Right atrium auricular region (tissue), 2 donors: ENCODE measurements around the gene EDN3. TPM values are rescaled to one million over a fixed set of nuclear protein-coding genes. Genes with fewer than 3 reads are reported as not detected.
"Not testable (repeated sequence)": the region's sequence is repeated elsewhere in the genome, so short reads cannot be mapped to it uniquely, and the experiment has no call there.

ENCODE experiments used
- DNase-seq: peaks from one replicate; pipeline ENCODE4 v3.0.0-alpha.2; 2019; ENCODE audit warnings: low spot score
- H3K27ac ChIP-seq, 2 donors: fragments of 200-600 bp; sonication (generic); 1 replicate in 1 of 2; 2 replicates in 1 of 2; pipeline ENCODE4 v1.5.1; 2016 to 2019
- H3K27me3 ChIP-seq, 2 donors: fragments of 200-600 bp; sonication (generic); one replicate each; pipeline versions ENCODE4 v1.5.1 to v1.6.0; 2017 to 2019
- H3K36me3 ChIP-seq: fragments of 200-600 bp; sonication (generic); one replicate; pipeline ENCODE4 v1.5.1; 2016
- H3K4me1 ChIP-seq, 2 donors: fragments of 200-600 bp; sonication (generic); one replicate each; pipeline versions ENCODE4 v1.5.1 to v1.6.0; 2017 to 2019
- H3K4me3 ChIP-seq, 2 donors: fragments of 200-600 bp; sonication (generic); 1 replicate in 1 of 2; 2 replicates in 1 of 2; pipeline ENCODE4 v1.5.1; 2017 to 2019; ENCODE audit warnings: mild to moderate bottlenecking in 1 of 2, moderate library complexity in 1 of 2
- H3K9me3 ChIP-seq, 2 donors: fragments of 200-600 bp; sonication (generic); one replicate each; pipeline ENCODE4 v1.5.1; 2019
- CTCF ChIP-seq, 2 donors: fragments of 200-600 bp; sonication (generic); IDR thresholded peaks; one replicate each; pipeline ENCODE4 v1.5.1; 2019; ENCODE audit warnings: antibody characterized with exemption in 2 of 2
- total RNA-seq, 2 donors: library from RNA; depleted of rRNA; stranded (reverse); fragments of >200 nt; gene quantifications; one replicate each; pipeline ENCODE4 v1.1.0, GENCODE V29; 2016

The EDN3 gene
- total RNA-seq, 2 donors from 2014 or later: not detected

- H3K27ac ChIP-seq: no peak overlapping the region
- no peaks in the 10 kb centered on the region for H3K4me1 ChIP-seq
- DNase-seq: no peak
- no peak overlapping the region for H3K4me3 ChIP-seq
- H3K9me3 ChIP-seq: no peaks in the 10 kb centered on the region
- TF ChIP-seq CTCF (IDR thresholded peaks at IDR 0.05): no peak
- no peaks in the 10 kb centered on the region for H3K27me3 ChIP-seq
- H3K36me3 ChIP-seq: no peaks in the 10 kb centered on the region
Observed at GRCh38 chr20:59340201-59340885, 39.9 kb downstream of the EDN3 start.

GRCh38 chr20:59341285-59342022, 41.0 kb downstream of the EDN3 start:
- not testable (repeated sequence) for H3K4me3 ChIP-seq, H3K27ac ChIP-seq, H3K27me3 ChIP-seq, H3K9me3 ChIP-seq, H3K4me1 ChIP-seq, H3K36me3 ChIP-seq, DNase-seq

DNA sequence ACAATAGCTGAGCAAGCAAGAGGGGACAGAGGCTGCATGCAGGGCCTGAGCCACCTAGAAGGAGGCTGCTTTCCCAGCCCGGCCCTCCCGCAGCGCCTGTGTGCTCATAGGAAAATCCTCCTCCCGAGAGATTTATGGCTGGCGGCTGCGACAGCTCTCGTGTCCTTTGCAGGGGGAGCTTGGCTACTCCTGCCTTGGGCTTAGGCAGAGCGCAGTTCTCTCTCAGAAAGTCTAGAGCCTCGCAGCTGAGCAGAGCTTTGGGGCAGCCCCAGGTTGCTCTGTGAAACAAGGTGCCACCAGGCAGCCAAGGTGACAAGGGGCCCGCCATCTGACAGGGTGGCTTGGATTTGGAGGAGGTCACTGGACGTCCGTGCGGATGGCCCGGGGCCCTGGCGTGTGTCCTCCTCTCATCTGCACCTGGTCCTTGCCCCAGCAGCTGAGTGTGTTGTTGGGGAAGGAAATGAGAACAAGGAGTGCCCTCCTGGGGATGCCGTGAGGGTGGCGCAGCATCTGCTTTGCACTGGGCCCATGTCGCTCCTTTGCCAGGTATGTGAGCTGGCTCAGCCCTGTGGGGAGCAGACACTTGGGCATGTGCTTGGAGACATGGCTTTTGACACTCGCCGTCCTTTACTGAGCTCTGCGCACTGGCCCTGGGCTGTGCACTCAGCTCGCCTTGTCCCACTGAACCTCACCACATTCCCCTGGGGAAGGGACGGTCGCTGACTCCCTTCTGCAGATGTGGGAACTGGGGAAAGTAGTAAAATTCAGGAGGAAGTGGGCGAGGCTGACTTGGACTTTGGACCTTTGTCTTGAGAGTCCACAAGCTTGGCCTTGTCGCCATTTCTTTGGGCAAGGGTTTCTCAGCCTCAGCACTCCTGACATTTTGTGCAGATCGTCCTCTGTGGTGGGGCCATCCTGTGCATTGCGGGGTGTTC, 41.9 kb downstream of the EDN3 start:
- no peak overlapping the region for H3K4me3 ChIP-seq
- TF ChIP-seq CTCF (IDR thresholded peaks at IDR 0.05): no peak

DNA sequence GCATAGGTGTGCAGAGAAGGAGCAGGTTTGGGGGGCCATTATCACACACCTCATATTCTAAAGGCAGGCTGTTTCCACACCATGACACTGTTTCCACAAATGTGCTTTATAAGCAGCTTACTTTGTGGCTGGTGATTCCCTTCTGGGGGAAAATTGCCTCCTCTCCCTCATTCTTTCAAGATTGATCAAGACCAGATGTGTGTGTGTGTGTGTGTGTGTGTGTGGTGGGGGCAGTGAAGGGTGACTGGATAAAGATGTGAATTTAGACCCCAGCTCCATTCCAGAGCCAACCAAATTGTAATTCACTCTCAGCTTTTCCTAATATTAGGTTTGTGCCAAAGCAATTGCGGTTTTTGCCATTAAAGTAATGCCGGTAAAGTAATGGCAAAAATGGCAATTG, 45.6 kb downstream of the EDN3 start:
- TF ChIP-seq CTCF (IDR thresholded peaks at IDR 0.05): no peak
- Histone ChIP-seq H3K4me1 (no peaks in the 10 kb centered on the region), H3K4me3 (no peak overlapping the region), H3K36me3 (no peaks in the 10 kb centered on the region), H3K9me3 (no peaks in the 10 kb centered on the region), H3K27me3 (no peaks in the 10 kb centered on the region), H3K27ac (no peak overlapping the region)
- no peak for DNase-seq

More for the DNA sequence above, 41.9 kb downstream of the EDN3 start:
- H3K4me1 ChIP-seq: no peaks in the 10 kb centered on the region
- no peak overlapping the region for H3K27ac ChIP-seq
- H3K27me3 ChIP-seq: no peaks in the 10 kb centered on the region
- no peaks in the 10 kb centered on the region for H3K36me3 ChIP-seq
- DNase-seq: no peak
- no peaks in the 10 kb centered on the region for H3K9me3 ChIP-seq

DNA sequence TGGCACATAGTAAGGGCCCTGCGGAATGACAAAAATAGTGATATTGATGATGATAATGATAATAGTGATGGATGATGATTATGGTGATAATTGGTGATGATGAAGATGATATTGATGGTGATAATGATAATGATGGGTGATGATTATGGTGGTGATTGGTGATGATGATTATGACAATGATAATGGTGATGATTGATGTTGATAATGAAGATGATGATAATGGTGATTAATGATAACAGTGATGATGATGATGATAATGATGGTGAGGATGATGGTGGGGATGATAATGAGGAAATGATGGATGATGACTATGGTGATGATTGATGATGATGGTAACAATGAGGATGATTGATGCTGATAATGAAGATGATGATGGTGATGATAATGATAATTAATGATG, 48.9 kb downstream of the EDN3 start:
- H3K27ac ChIP-seq: no peak overlapping the region
- no peaks in the 10 kb centered on the region for H3K4me1 ChIP-seq
- no peak for DNase-seq
- H3K27me3 ChIP-seq: no peaks in the 10 kb centered on the region
- no peak overlapping the region for H3K4me3 ChIP-seq
- TF ChIP-seq CTCF (IDR thresholded peaks at IDR 0.05): no peak
- H3K36me3 ChIP-seq: no peaks in the 10 kb centered on the region
- H3K9me3 ChIP-seq: no peaks in the 10 kb centered on the region
